Lower lobe of right lung (tissue), 2 donors: ENCODE measurements around the gene CACNA2D1. TPM values are rescaled to one million over a fixed set of nuclear protein-coding genes. Genes with fewer than 3 reads are reported as not detected.

Source experiments
- ATAC-seq, 2 donors: fragments of 200-7000 bp; cut with Tn5 transposase; one replicate each; pipeline ENCODE4 v1.9.1; 2020 to 2022; ENCODE audit warnings: mild to moderate bottlenecking in 2 of 2, moderate library complexity in 2 of 2
- DNase-seq: peaks from one replicate; pipeline ENCODE4 v3.0.0-alpha.2; 2020
- H3K27ac ChIP-seq: fragments of 200-600 bp; one replicate; pipeline ENCODE4 v1.8.0; 2022
- H3K27me3 ChIP-seq: fragments of 200-600 bp; one replicate; pipeline ENCODE4 v1.8.0; 2022; ENCODE audit warnings: low read depth
- H3K36me3 ChIP-seq: fragments of 200-600 bp; one replicate; pipeline ENCODE4 v1.8.0; 2022; ENCODE audit warnings: mild to moderate bottlenecking
- H3K4me1 ChIP-seq: fragments of 200-600 bp; one replicate; pipeline ENCODE4 v1.8.0; 2022
- H3K4me3 ChIP-seq: fragments of 200-600 bp; one replicate; pipeline ENCODE4 v1.8.0; 2022; ENCODE audit warnings: mild to moderate bottlenecking
- H3K9me3 ChIP-seq: fragments of 200-600 bp; one replicate; pipeline ENCODE4 v1.8.0; 2022
- CTCF ChIP-seq: fragments of 200-600 bp; IDR thresholded peaks from one replicate; pipeline ENCODE4 v1.8.0; 2022; ENCODE audit warnings: antibody characterized with exemption, mild to moderate bottlenecking
- intact Hi-C: fragments of 100-400 bp; cut with DNase I; formaldehyde crosslinking; loops from one replicate; pipeline ENCODE4 v1.11.0; 2022
- total RNA-seq: library from RNA; stranded (reverse); fragmentation: NEBNext Ultra II Directional; extraction: Animal tissue kit (Norgen Biotek cat#: 25700); gene quantifications from one replicate; pipeline ENCODE4 v1.2.1, GENCODE V29; 2021
- donor health status: DM: no; HTN: yes; CAD: no; lungs with severe emphysema.

CACNA2D1 gene
- total RNA-seq, 1 donor from 2014 or later, result 12.5 TPM

- intact Hi-C loops, result no loop called here
- DNase-seq (no peak), ATAC-seq (no peak)
- H3K4me1 ChIP-seq, result no peaks in the 10 kb centered on the region
- H3K27me3 ChIP-seq, result no peaks in the 10 kb centered on the region
- no peak overlapping the region for H3K27ac ChIP-seq
- H3K36me3 ChIP-seq, result no peaks in the 10 kb centered on the region
- H3K9me3 ChIP-seq, result no peaks in the 10 kb centered on the region
- H3K4me3 ChIP-seq, result no peak overlapping the region
- TF ChIP-seq CTCF, result no peak
Observed at GRCh38 chr7:82313269-82313668, 130.3 kb downstream of the CACNA2D1 start.

- Histone ChIP-seq H3K9me3 (no peaks in the 10 kb centered on the region), H3K27ac (no peak overlapping the region), H3K36me3 (no peaks in the 10 kb centered on the region), H3K4me1 (no peaks in the 10 kb centered on the region), H3K27me3 (no peaks in the 10 kb centered on the region), H3K4me3 (no peak overlapping the region)
- TF ChIP-seq CTCF, result no peak
- intact Hi-C loops, result no loop called here
- DNase-seq (no peak), ATAC-seq (no peak)
Observed at GRCh38 chr7:82312646-82313045, 130.9 kb downstream of the CACNA2D1 start.

- intact Hi-C loops, result no loop called here
- ATAC-seq (no peak), DNase-seq (no peak)
- Histone ChIP-seq H3K4me3 (no peak overlapping the region), H3K36me3 (no peaks in the 10 kb centered on the region), H3K27ac (no peak overlapping the region), H3K4me1 (no peaks in the 10 kb centered on the region), H3K27me3 (no peaks in the 10 kb centered on the region), H3K9me3 (no peaks in the 10 kb centered on the region)
- no peak for TF ChIP-seq CTCF
Observed at GRCh38 chr7:82305347-82306005, 138.1 kb downstream of the CACNA2D1 start.

GRCh38 chr7:82294865-82295264 lies 148.7 kb downstream of the CACNA2D1 start:
- intact Hi-C loops, result no loop called here
- H3K27me3 ChIP-seq, result no peaks in the 10 kb centered on the region
- DNase-seq, result no peak

GRCh38 chr7:82294382-82294784 lies 149.2 kb downstream of the CACNA2D1 start:
- ATAC-seq, result no peak
- no peak for TF ChIP-seq CTCF
- Histone ChIP-seq H3K4me3 (no peak overlapping the region), H3K27ac (no peak overlapping the region), H3K9me3 (no peaks in the 10 kb centered on the region), H3K27me3 (no peaks in the 10 kb centered on the region), H3K36me3 (no peaks in the 10 kb centered on the region), H3K4me1 (no peaks in the 10 kb centered on the region)
- no peak for DNase-seq
- intact Hi-C loops, result no loop called here

More at GRCh38 chr7:82294865-82295264, 148.7 kb downstream of the CACNA2D1 start:
- Histone ChIP-seq H3K4me1 (no peaks in the 10 kb centered on the region), H3K36me3 (no peaks in the 10 kb centered on the region), H3K9me3 (no peaks in the 10 kb centered on the region), H3K27ac (no peak overlapping the region), H3K4me3 (no peak overlapping the region)
- no peak for ATAC-seq
- no peak for TF ChIP-seq CTCF
